ENCODE results near the gene PARD3B. TPM values are rescaled to one million over a fixed set of nuclear protein-coding genes. Genes with fewer than 3 reads are reported as not detected.

Gene PARD3B
- total and polyA plus RNA-seq, 2 of the 8 experiments (the other 6 are each of a cell fraction or from before 2014, with no cell fraction given): 1.2 to 5.7 TPM

DNA sequence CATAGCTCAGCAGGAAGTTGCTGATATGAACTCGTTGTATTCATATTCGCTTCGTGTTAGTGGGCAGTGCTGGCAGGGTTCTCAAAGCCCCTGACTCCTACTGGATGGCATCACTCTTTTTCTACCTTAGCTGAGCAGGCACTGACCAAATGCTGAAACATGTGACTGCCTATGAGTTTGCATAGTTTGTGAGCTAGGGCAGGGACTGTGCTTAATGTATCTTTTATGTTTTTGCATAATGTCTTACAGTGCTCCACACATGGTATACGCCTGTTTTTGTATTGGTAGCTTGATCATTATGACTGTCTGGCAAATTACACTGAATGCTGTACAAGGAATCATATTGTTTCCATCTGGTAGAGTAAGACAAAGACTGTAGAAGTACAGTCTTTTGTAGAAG lies 305.3 kb downstream of the PARD3B start:
- Histone ChIP-seq H3K18ac (ENCODE audit: extremely low read depth, low read length) (no peak overlapping the region), H4K5ac (ENCODE audit: insufficient read length, low read depth, low read length) (no peak overlapping the region), H3K14ac (ENCODE audit: insufficient read length) (no peak overlapping the region), H2BK120ac (replicated peaks; ENCODE audit: low read depth, low read length) (no peak overlapping the region), H2BK12ac (ENCODE audit: low read depth, low read length) (no peak overlapping the region), H4K8ac (ENCODE audit: extremely low read depth, insufficient read depth, low read length) (no peak overlapping the region), H3K23me2 (ENCODE audit: low read depth, low read length) (no peaks in the 10 kb centered on the region), H2AK5ac (ENCODE audit: low read depth, low read length) (no peak overlapping the region), H3K4me2 (ENCODE audit: insufficient read depth in 1 of 2, low read depth in 2 of 2, low read length in 2 of 2) (no peak overlapping the region), H2BK5ac (ENCODE audit: low read depth, low read length) (no peak overlapping the region), H3K9me3 (ENCODE audit: insufficient read depth in 2 of 2, low read depth in 1 of 2, low read length in 1 of 2) (no peaks in the 10 kb centered on the region), H3K23ac (ENCODE audit: insufficient read length) (no peak overlapping the region), H4K91ac (replicated peaks; ENCODE audit: insufficient read length, low read length) (no peak overlapping the region), H4K20me1 (replicated peaks in 1 of 2; ENCODE audit: control insufficient read depth in 1 of 2, insufficient read depth in 2 of 2, low read length in 2 of 2) (peaks cover 0 to 2% of the 10 kb centered on the region in 2 experiments), H3K27ac (ENCODE audit: low read depth, low read length) (no peak overlapping the region), H3K4ac (replicated peaks; ENCODE audit: insufficient read length, low read depth, low read length) (no peak overlapping the region), H3K79me1 (ENCODE audit: low read depth, low read length) (no peaks in the 10 kb centered on the region), H2AFZ (ENCODE audit: low read length) (no peak overlapping the region), H3K56ac (replicated peaks; ENCODE audit: insufficient read length, low read depth, low read length) (no peak overlapping the region), H2BK15ac (ENCODE audit: low read length) (no peak overlapping the region), H3K27me3 (replicated peaks in 1 of 4; ENCODE audit: control insufficient read depth in 3 of 4, extremely low read depth in 1 of 4, insufficient read depth in 3 of 4, low read length in 3 of 4) (no peaks in the 10 kb centered on the region), H3K4me1 (replicated peaks in 1 of 4; ENCODE audit: control insufficient read depth in 3 of 4, insufficient read depth in 4 of 4, low read length in 3 of 4) (no peaks in the 10 kb centered on the region), H3K79me2 (ENCODE audit: control insufficient read depth in 1 of 2, insufficient read depth in 2 of 2, low read length in 2 of 2) (no peaks in the 10 kb centered on the region), H3K4me3 (ENCODE audit: extremely low read depth in 1 of 4, insufficient read depth in 2 of 4, low read depth in 3 of 4, low read length in 4 of 4) (no peak overlapping the region), H2BK20ac (ENCODE audit: low read length) (no peak overlapping the region), H3K36me3 (ENCODE audit: control insufficient read depth in 2 of 4, insufficient read depth in 4 of 4, low read length in 3 of 4) (no peaks in the 10 kb centered on the region), H3K9ac (replicated peaks in 1 of 4; ENCODE audit: extremely low read depth in 1 of 4, low read depth in 3 of 4, low read length in 3 of 4) (no peak overlapping the region)
- 92% methylated on average over 4 of the region's 4 CpGs; no CpG with 5 or more reads in 1 of the 2 experiments for WGBS, 2 experiments (ENCODE audit: extremely low coverage in 1 of 2, insufficient coverage in 1 of 2, insufficient read length in 1 of 2, insufficient replicate concordance in 2 of 2, low coverage in 1 of 2, low lambda C conversion rate in 2 of 2, missing lambda C conversion rate in 1 of 2)
- CTCF ChIA-PET (ENCODE audit: partially characterized antibody): interaction anchor here (1.1 to 1.2 kb wide), 2 partner anchors 12 to 778 kb away, joined by 3 read pairs; no protein-coding TSS in a partner anchor
- POLR2A ChIA-PET (ENCODE audit: partially characterized antibody): no interaction called here
- TF ChIP-seq, protein P1, sequence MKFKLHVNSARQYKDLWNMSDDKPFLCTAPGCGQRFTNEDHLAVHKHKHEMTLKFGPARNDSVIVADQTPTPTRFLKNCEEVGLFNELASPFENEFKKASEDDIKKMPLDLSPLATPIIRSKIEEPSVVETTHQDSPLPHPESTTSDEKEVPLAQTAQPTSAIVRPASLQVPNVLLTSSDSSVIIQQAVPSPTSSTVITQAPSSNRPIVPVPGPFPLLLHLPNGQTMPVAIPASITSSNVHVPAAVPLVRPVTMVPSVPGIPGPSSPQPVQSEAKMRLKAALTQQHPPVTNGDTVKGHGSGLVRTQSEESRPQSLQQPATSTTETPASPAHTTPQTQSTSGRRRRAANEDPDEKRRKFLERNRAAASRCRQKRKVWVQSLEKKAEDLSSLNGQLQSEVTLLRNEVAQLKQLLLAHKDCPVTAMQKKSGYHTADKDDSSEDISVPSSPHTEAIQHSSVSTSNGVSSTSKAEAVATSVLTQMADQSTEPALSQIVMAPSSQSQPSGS (IDR thresholded peaks at IDR 0.05; ENCODE audit: low read length): no peak
- TF ChIP-seq TEAD4 (IDR thresholded peaks at IDR 0.05; ENCODE audit: low read depth, low read length) (no peak), SIRT6 (IDR thresholded peaks at IDR 0.05; ENCODE audit: low read length) (no peak)
- FAIRE-seq: no peak
- no peak for DNase-seq (ENCODE audit: low read depth in 1 of 2, low spot score in 2 of 2)

Measured in H1 (cell line).